H9 (cell line): ENCODE data around the gene TAF8. TPM values are rescaled to one million over a fixed set of nuclear protein-coding genes. Genes with fewer than 3 reads are reported as not detected.

Experiments used
- DNase-seq: peaks from one replicate; pipeline ENCODE4 v3.0.0-alpha.2; 2017
- H2AFZ ChIP-seq: one replicate; pipeline ENCODE4 v1.6.1; 2013; ENCODE audit warnings: mild to moderate bottlenecking, low read length, control low read depth, moderate library complexity
- H2AK5ac ChIP-seq: 2 replicates; pipeline ENCODE4 v1.6.1; 2013; ENCODE audit warnings: low read length, control low read depth, mixed read lengths; ENCODE audit not compliant: insufficient read length
- H2BK120ac ChIP-seq: one replicate; pipeline ENCODE4 v1.6.1; 2013; ENCODE audit warnings: low read depth, mild to moderate bottlenecking, low read length, control low read depth, inconsistent platforms; ENCODE audit not compliant: poor library complexity, severe bottlenecking
- H2BK12ac ChIP-seq: 2 replicates; pipeline ENCODE4 v1.6.1; 2013; ENCODE audit warnings: low read length, control low read depth, mixed read lengths, low read depth; ENCODE audit not compliant: insufficient read length
- H2BK15ac ChIP-seq: 2 replicates; pipeline ENCODE4 v1.6.1; 2013; ENCODE audit warnings: low read depth, low read length, control low read depth
- H2BK20ac ChIP-seq: one replicate; pipeline ENCODE4 v1.6.1; 2013; ENCODE audit warnings: low read depth, mild to moderate bottlenecking, low read length, control low read depth, inconsistent platforms; ENCODE audit not compliant: poor library complexity, severe bottlenecking
- H2BK5ac ChIP-seq: 2 replicates; pipeline ENCODE4 v1.6.1; 2013; ENCODE audit warnings: low read length, control low read depth, mixed read lengths; ENCODE audit not compliant: insufficient read length
- H3K14ac ChIP-seq: 2 replicates; pipeline ENCODE4 v1.6.1; 2013; ENCODE audit warnings: low read length, control low read depth; ENCODE audit not compliant: insufficient read depth
- H3K18ac ChIP-seq: 2 replicates; pipeline ENCODE4 v1.6.1; 2013; ENCODE audit warnings: low read depth, mild to moderate bottlenecking, mixed read lengths, low read length, control low read depth; ENCODE audit not compliant: insufficient read length
- H3K23ac ChIP-seq: 2 replicates; pipeline ENCODE4 v1.6.1; 2013; ENCODE audit warnings: low read length, control low read depth, mixed read lengths, low read depth; ENCODE audit not compliant: insufficient read length
- H3K23me2 ChIP-seq: 2 replicates; pipeline ENCODE4 v1.6.1; 2013; ENCODE audit warnings: low read depth, mild to moderate bottlenecking, mixed read lengths, low read length, control low read depth; ENCODE audit not compliant: insufficient read length, poor library complexity, severe bottlenecking
- H3K27ac ChIP-seq: 2 replicates; pipeline ENCODE4 v1.5.1; 2013; ENCODE audit warnings: low read length, control low read depth, mixed read lengths, low read depth; ENCODE audit not compliant: insufficient read length
- H3K27me3 ChIP-seq: 2 replicates; pipeline ENCODE4 v1.6.1; 2013; ENCODE audit warnings: low read length, control low read depth, inconsistent platforms; ENCODE audit not compliant: insufficient read depth
- H3K4ac ChIP-seq: 2 replicates; pipeline ENCODE4 v1.6.1; 2013; ENCODE audit warnings: low read depth, mild to moderate bottlenecking, control low read depth, inconsistent platforms, low read length, moderate library complexity
- H3K4me1 ChIP-seq: 2 replicates; pipeline ENCODE4 v1.6.1; 2013; ENCODE audit warnings: low read length, control low read depth, inconsistent platforms; ENCODE audit not compliant: insufficient read depth
- H3K4me2 ChIP-seq: 2 replicates; pipeline ENCODE4 v1.6.1; 2013; ENCODE audit warnings: low read length, control low read depth, mixed read lengths; ENCODE audit not compliant: insufficient read length, insufficient read depth
- H3K56ac ChIP-seq: 2 replicates; pipeline ENCODE4 v1.6.1; 2013; ENCODE audit warnings: low read depth, mild to moderate bottlenecking, mixed read lengths, low read length, control low read depth; ENCODE audit not compliant: insufficient read length
- H3K79me1 ChIP-seq: 2 replicates; pipeline ENCODE4 v1.6.1; 2013; ENCODE audit warnings: low read depth, mild to moderate bottlenecking, moderate library complexity, low read length, control low read depth, inconsistent platforms; ENCODE audit not compliant: insufficient read depth, poor library complexity, severe bottlenecking
- H3K79me2 ChIP-seq: 2 replicates; pipeline ENCODE4 v1.6.1; 2013; ENCODE audit warnings: low read length, control low read depth, inconsistent platforms; ENCODE audit not compliant: insufficient read depth
- H3K9ac ChIP-seq: 2 replicates; pipeline ENCODE4 v1.6.1; 2013; ENCODE audit warnings: low read length, control low read depth, mixed read lengths; ENCODE audit not compliant: insufficient read length; ENCODE audit errors: extremely low read depth
- H3K9me3 ChIP-seq: one replicate; pipeline ENCODE4 v1.6.1; 2013; ENCODE audit warnings: low read depth, low read length, inconsistent platforms; ENCODE audit not compliant: control insufficient read depth
- H3T11ph ChIP-seq: one replicate; pipeline ENCODE4 v1.6.1; 2013; ENCODE audit warnings: mild to moderate bottlenecking, low read length, control low read depth, inconsistent platforms
- H4K20me1 ChIP-seq: one replicate; pipeline ENCODE4 v1.6.1; 2013; ENCODE audit not compliant: control insufficient read depth, insufficient read length, insufficient read depth
- H4K5ac ChIP-seq: 2 replicates; pipeline ENCODE4 v1.6.1; 2013; ENCODE audit warnings: low read depth, mild to moderate bottlenecking, mixed read lengths, low read length, control low read depth; ENCODE audit not compliant: insufficient read length
- H4K8ac ChIP-seq: replicated peaks from 2 replicates; pipeline ENCODE4 v1.6.1; 2013; ENCODE audit warnings: low read length, control low read depth, mixed read lengths, low read depth; ENCODE audit not compliant: insufficient read length
- H4K91ac ChIP-seq: 2 replicates; pipeline ENCODE4 v1.6.1; 2013; ENCODE audit warnings: low read depth, mild to moderate bottlenecking, moderate library complexity, mixed read lengths, low read length, control low read depth; ENCODE audit not compliant: insufficient read length
- H3K27ac Mint-ChIP-seq, 3 experiments: 2 replicates in 2 of 3; 3 replicates in 1 of 3; pipeline ENCODE4 v1.8.0; 2020 to 2021; ENCODE audit warnings: mixed read lengths in 3 of 3, mild to moderate bottlenecking in 1 of 3, moderate library complexity in 1 of 3
- H3K27me3 Mint-ChIP-seq: 2 replicates; pipeline ENCODE4 v1.8.0; 2021; ENCODE audit warnings: low read depth, mild to moderate bottlenecking, moderate library complexity, mixed read lengths
- H3K36me3 Mint-ChIP-seq, 3 experiments: 2 replicates in 2 of 3; 3 replicates in 1 of 3; pipeline ENCODE4 v1.8.0; 2020 to 2021; ENCODE audit warnings: low read depth in 3 of 3, mixed read lengths in 3 of 3; ENCODE audit not compliant: insufficient read depth in 1 of 3
- H3K4me1 Mint-ChIP-seq, 2 experiments: 2 replicates each; pipeline ENCODE4 v1.8.0; 2020; ENCODE audit warnings: mixed read lengths in 2 of 2
- H3K4me3 Mint-ChIP-seq, 2 experiments: 2 replicates in 1 of 2; 3 replicates in 1 of 2; pipeline ENCODE4 v1.8.0; 2020 to 2021; ENCODE audit warnings: mild to moderate bottlenecking in 2 of 2, mixed read lengths in 2 of 2, moderate library complexity in 1 of 2
- H3K9me3 Mint-ChIP-seq, 2 experiments: 2 replicates in 1 of 2; 3 replicates in 1 of 2; pipeline ENCODE4 v1.8.0; 2020; ENCODE audit warnings: mild to moderate bottlenecking in 2 of 2, mixed read lengths in 2 of 2, moderate library complexity in 1 of 2
- CTCF ChIP-seq: fragments of 200-600 bp; sonication (generic); conservative IDR thresholded peaks from 3 replicates; pipeline ENCODE4 v1.8.0; 2021; ENCODE audit warnings: antibody characterized with exemption, mild to moderate bottlenecking
- WGBS: extraction: QIAGEN DNeasy Blood & Tissue Kit; methylation state at CpG from one replicate; pipeline ENCODE4 v1.1.7; 2013; ENCODE audit warnings: missing lambda C conversion rate, low lambda C conversion rate, mixed read lengths; ENCODE audit not compliant: insufficient read length; ENCODE audit errors: extremely low coverage; 5-methylcytosine and 5-hydroxymethylcytosine counted together
- total RNA-seq: library from RNA; stranded (reverse); gene quantifications from 2 replicates; pipeline ENCODE4 v1.2.1, GENCODE V29; 2021

Gene TAF8
- total RNA-seq, 1 experiment from 2014 or later: 30.4 TPM

DNA sequence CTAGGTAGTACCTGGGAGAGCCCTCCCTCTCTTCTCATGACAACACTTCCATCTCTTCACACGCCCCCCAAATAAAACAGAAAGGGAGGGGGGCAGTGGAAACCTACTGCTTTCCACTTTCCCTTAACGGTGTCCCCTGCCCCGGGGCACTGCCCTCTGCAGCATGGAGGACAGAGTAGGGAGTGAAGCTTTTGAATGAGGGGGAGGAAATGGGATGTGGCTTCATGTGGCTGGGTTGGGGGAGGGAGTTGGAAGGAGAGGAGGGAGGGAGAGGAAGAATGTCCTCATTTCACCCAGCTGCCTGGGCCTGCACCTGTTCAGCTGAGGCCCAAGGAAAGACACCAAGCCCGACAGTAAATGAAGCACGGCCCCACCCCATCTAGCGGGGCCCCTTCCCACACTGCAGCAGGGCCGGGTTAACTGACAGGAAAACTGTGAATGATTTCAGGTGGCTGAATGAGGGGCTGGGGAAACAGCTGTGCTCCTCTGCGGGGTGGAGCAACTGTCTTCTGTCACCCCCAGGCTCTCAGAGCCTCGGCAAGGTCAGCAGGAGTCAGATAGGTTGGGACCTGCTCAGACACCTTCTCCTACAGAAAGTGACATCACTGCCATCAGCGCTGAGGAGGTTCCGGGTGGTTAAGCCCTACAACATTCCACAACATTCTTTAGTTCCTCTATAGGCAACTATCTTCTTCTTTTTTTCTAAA, 40.0 kb upstream of the TAF8 start:
- H3K4me3 Mint-ChIP-seq: 0 out of 5 replicates have a peak overlapping the region, but pooled peaks of 1 of the 2 experiments have one; percentile 20
- H3K27me3 Mint-ChIP-seq: peaks cover 4% of the 10 kb centered on the region; the same call in 1 of the 2 replicates
- H3K9ac ChIP-seq: no peak overlapping the region
- peaks cover 7% of the 10 kb centered on the region; the same call in 1 of the 2 replicates for H3K4me1 ChIP-seq
- H3K9me3 ChIP-seq: no peaks in the 10 kb centered on the region
- no peaks in the 10 kb centered on the region for H3K9me3 Mint-ChIP-seq
- no peak for TF ChIP-seq CTCF
- H2BK20ac ChIP-seq: no peak overlapping the region
- H2AK5ac ChIP-seq: no peak overlapping the region
- H2AFZ ChIP-seq: no peak overlapping the region
- no peak overlapping the region for H2BK15ac ChIP-seq
- no peaks in the 10 kb centered on the region for H4K20me1 ChIP-seq
- H2BK120ac ChIP-seq: no peak overlapping the region
- no peak overlapping the region for H4K8ac ChIP-seq
- H3K79me2 ChIP-seq: no peaks in the 10 kb centered on the region
- H3K36me3 Mint-ChIP-seq: no peaks in the 10 kb centered on the region
- no peak overlapping the region for H3K23ac ChIP-seq
- peaks cover 16 to 20% of the 10 kb centered on the region in 2 experiments for H3K4me1 Mint-ChIP-seq
- peak overlapping the region in 1 of 3 experiments; percentile 27; a peak in 1 of 7 replicates for H3K27ac Mint-ChIP-seq
- H3T11ph ChIP-seq: no peak overlapping the region
- H3K4me2 ChIP-seq: no peak overlapping the region
- H3K23me2 ChIP-seq: no peaks in the 10 kb centered on the region
- H3K14ac ChIP-seq: no peak overlapping the region
- peak; percentile 69 for DNase-seq
- no peak overlapping the region for H3K27ac ChIP-seq
- H2BK12ac ChIP-seq: no peak overlapping the region
- H3K56ac ChIP-seq: no peak overlapping the region
- H2BK5ac ChIP-seq: no peak overlapping the region
- no peak overlapping the region for H3K4ac ChIP-seq
- WGBS: no CpG with 5 or more reads among the region's 11 CpGs
- peak overlapping the region; percentile 24 for H3K18ac ChIP-seq
- no peak overlapping the region for H4K5ac ChIP-seq
- H3K27me3 ChIP-seq: no peaks in the 10 kb centered on the region
- H3K79me1 ChIP-seq: no peaks in the 10 kb centered on the region
- H4K91ac ChIP-seq: no peak overlapping the region
